HEK293 (cell line): ENCODE data around the gene RAB21.
A peak's percentile ranks its signal among the peaks of the same experiment; 100 is the strongest.
"Not testable (repeated sequence)": the region's sequence is repeated elsewhere in the genome, so short reads cannot be mapped to it uniquely, and the experiment has no call there.

Experiments
- CTCF ChIA-PET: fragments of 350-600 bp; formaldehyde crosslinking; extraction: SDS; loops from one replicate; lab custom pipeline; 2021; ENCODE audit warnings: antibody characterized with exemption; lab: Yijun Ruan, JAX
- POLR2A ChIA-PET: fragments of 300-600 bp; formaldehyde crosslinking; extraction: SDS; loops from one replicate; lab custom pipeline; 2020; ENCODE audit warnings: antibody characterized with exemption, inconsistent platforms; lab: Yijun Ruan, JAX
- H3K27ac ChIP-seq: fragments of 200-500 bp; sonication (Bioruptor generic); 2 replicates; pipeline ENCODE4 v1.5.1; 2014; ENCODE audit warnings: low read depth, low read length, control low read depth, inconsistent platforms; ENCODE audit errors: extremely low read depth
- H3K36me3 ChIP-seq, 2 experiments: fragments of 200-500 bp in 1 of 2; sonication (Bioruptor generic) in 1 of 2; 1 replicate in 1 of 2; 2 replicates in 1 of 2; pipeline ENCODE4 v1.5.1; 2014 to 2017; ENCODE audit warnings: inconsistent platforms in 2 of 2, low read length in 2 of 2; ENCODE audit not compliant: control insufficient read depth in 2 of 2, insufficient read depth in 1 of 2
- H3K4me1 ChIP-seq: fragments of 200-500 bp; sonication (Bioruptor generic); 2 replicates; pipeline ENCODE4 v1.5.1; 2014; ENCODE audit warnings: mild to moderate bottlenecking, low read length, inconsistent platforms; ENCODE audit not compliant: control insufficient read depth, insufficient read depth
- H3K4me3 ChIP-seq: 2 replicates; pipeline ENCODE4 v1.5.1; 2011; ENCODE audit warnings: low read depth, mild to moderate bottlenecking, control low read depth, low read length, moderate library complexity
- H3K9me3 ChIP-seq: fragments of 200-500 bp; sonication (Bioruptor generic); 2 replicates; pipeline ENCODE4 v1.5.1; 2014; ENCODE audit warnings: low read depth, low read length, inconsistent platforms; ENCODE audit not compliant: control insufficient read depth, insufficient read depth
- SETDB1 ChIP-seq: IDR thresholded peaks from one replicate; pipeline ENCODE4 v1.6.1; 2017; ENCODE audit warnings: mild to moderate bottlenecking, low read length, moderate library complexity, mixed read lengths; ENCODE audit not compliant: insufficient read length
- YY2 ChIP-seq: fragments of 450-650 bp; formaldehyde crosslinking; IDR thresholded peaks from 2 replicates; pipeline ENCODE4 v1.5.1; 2016; ENCODE audit warnings: missing biosample characterization, missing genetic modification characterization
- ZBTB44 ChIP-seq: fragments of 450-650 bp; IDR thresholded peaks from 2 replicates; pipeline ENCODE4 v1.5.1; 2018; ENCODE audit warnings: missing biosample characterization, mild to moderate bottlenecking, missing genetic modification characterization
- ZBTB6 ChIP-seq: fragments of 450-650 bp; formaldehyde crosslinking; IDR thresholded peaks from 2 replicates; pipeline ENCODE4 v1.5.1; 2017; ENCODE audit warnings: missing biosample characterization, missing genetic modification characterization
- ZNF121 ChIP-seq: fragments of 450-650 bp; formaldehyde crosslinking; IDR thresholded peaks from 2 replicates; pipeline ENCODE4 v1.5.1; 2016; ENCODE audit warnings: missing biosample characterization, missing genetic modification characterization
- ZNF140 ChIP-seq: fragments of 450-650 bp; formaldehyde crosslinking; IDR thresholded peaks from 2 replicates; pipeline ENCODE4 v1.5.1; 2016; ENCODE audit warnings: missing biosample characterization, missing genetic modification characterization
- ZNF157 ChIP-seq: fragments of 450-650 bp; formaldehyde crosslinking; IDR thresholded peaks from 2 replicates; pipeline ENCODE4 v1.5.1; 2016; ENCODE audit warnings: missing biosample characterization, missing genetic modification characterization
- ZNF16 ChIP-seq: fragments of 450-650 bp; formaldehyde crosslinking; IDR thresholded peaks from 2 replicates; pipeline ENCODE4 v1.5.1; 2016; ENCODE audit warnings: low read depth, missing biosample characterization, missing genetic modification characterization
- ZNF211 ChIP-seq: fragments of 450-650 bp; formaldehyde crosslinking; IDR thresholded peaks from 2 replicates; pipeline ENCODE4 v1.5.1; 2016; ENCODE audit warnings: low read depth, missing biosample characterization, missing genetic modification characterization
- ZNF266 ChIP-seq: fragments of 450-650 bp; formaldehyde crosslinking; IDR thresholded peaks from 2 replicates; pipeline ENCODE4 v1.5.1; 2016; ENCODE audit warnings: missing biosample characterization, missing genetic modification characterization, low read depth
- ZNF362 ChIP-seq: fragments of 450-650 bp; formaldehyde crosslinking; IDR thresholded peaks from 2 replicates; pipeline ENCODE4 v1.5.1; 2016; ENCODE audit warnings: missing biosample characterization, missing genetic modification characterization
- ZNF433 ChIP-seq: fragments of 450-650 bp; formaldehyde crosslinking; IDR thresholded peaks from 2 replicates; pipeline ENCODE4 v1.5.1; 2016; ENCODE audit warnings: missing biosample characterization, missing genetic modification characterization, low read depth
- ZNF521 ChIP-seq: fragments of 450-650 bp; formaldehyde crosslinking; IDR thresholded peaks from 2 replicates; pipeline ENCODE4 v1.5.1; 2017; ENCODE audit warnings: missing biosample characterization, mild to moderate bottlenecking, missing genetic modification characterization
- ZNF555 ChIP-seq: fragments of 450-650 bp; formaldehyde crosslinking; conservative IDR thresholded peaks from 2 replicates; pipeline ENCODE4 v1.5.1; 2017; ENCODE audit warnings: missing biosample characterization, mild to moderate bottlenecking, missing genetic modification characterization, inconsistent platforms
- ZNF558 ChIP-seq: fragments of 450-650 bp; formaldehyde crosslinking; IDR thresholded peaks from 2 replicates; pipeline ENCODE4 v1.5.1; 2016; ENCODE audit warnings: missing biosample characterization, missing genetic modification characterization
- ZNF624 ChIP-seq: fragments of 450-650 bp; formaldehyde crosslinking; IDR thresholded peaks from 2 replicates; pipeline ENCODE4 v1.5.1; 2017; ENCODE audit warnings: missing biosample characterization, missing genetic modification characterization
- ZNF785 ChIP-seq: fragments of 450-650 bp; formaldehyde crosslinking; IDR thresholded peaks from 2 replicates; pipeline ENCODE4 v1.5.1; 2016; ENCODE audit warnings: missing biosample characterization, missing genetic modification characterization
- TF ChIP-seq, protein P1 (sequence below): fragments of 450-650 bp; formaldehyde crosslinking; IDR thresholded peaks from 2 replicates; pipeline ENCODE4 v1.5.1; 2016; ENCODE audit warnings: missing biosample characterization, missing genetic modification characterization
- TF ChIP-seq, protein P2 (sequence below): fragments of 450-650 bp; formaldehyde crosslinking; IDR thresholded peaks from 2 replicates; pipeline ENCODE4 v1.5.1; 2016; ENCODE audit warnings: missing biosample characterization, missing genetic modification characterization

Gene RAB21

DNA sequence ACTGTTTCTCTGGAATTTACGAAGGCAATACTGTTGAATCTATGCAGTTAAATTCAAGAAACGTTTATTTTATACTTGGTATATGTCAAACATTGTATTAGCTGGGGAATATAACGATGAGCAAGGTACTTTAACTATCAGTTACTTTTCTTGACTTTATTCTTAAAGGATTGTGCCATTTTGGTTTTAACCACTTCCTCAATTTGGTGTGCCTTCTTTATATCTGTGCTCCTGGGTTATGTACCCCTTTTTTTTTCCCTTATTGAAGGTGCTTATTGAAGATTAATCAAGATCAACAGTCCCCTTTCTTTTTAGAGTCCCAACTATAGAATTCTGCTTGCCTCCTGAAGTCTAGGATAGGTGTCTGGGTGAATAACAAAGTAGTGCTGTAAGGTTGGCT, 5.8 kb downstream of the RAB21 start:
- CTCF ChIA-PET, result interaction anchor here (1.9 kb wide), 1 partner anchor 20 kb away, joined by 9 read pairs; no protein-coding TSS in a partner anchor

DNA sequence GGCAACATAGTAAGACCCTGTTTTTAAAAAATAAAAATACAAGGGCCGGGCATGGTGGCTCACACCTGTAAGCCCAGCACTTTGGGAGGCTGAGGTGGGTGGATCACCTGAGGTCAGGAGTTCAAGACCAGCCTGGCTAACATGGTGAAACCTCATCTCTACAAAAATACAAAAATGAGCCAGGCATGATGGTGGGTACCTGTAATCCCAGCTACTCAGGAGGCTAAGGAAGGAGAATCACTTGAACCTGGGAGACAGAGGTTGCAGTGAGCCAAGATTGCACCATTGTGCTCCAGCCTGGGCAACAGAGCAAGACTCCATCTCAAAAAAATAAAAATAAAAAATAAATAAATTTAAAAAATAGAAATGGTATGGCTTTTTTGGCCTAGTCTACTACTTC, 6.7 kb downstream of the RAB21 start:
- H3K9me3 ChIP-seq, H3K4me3 ChIP-seq, H3K4me1 ChIP-seq, CTCF ChIA-PET, POLR2A ChIA-PET, H3K27ac ChIP-seq: not testable (repeated sequence)
- peaks cover 9 to 44% of the 10 kb centered on the region in 2 experiments; a peak in 2 of 3 replicates for H3K36me3 ChIP-seq
- peak; percentile 60 for TF ChIP-seq ZNF121 (tag by site-specific recombination)

More for the DNA sequence above, 5.8 kb downstream of the RAB21 start:
- no peak overlapping the region for H3K27ac ChIP-seq
- H3K4me3 ChIP-seq, result no peak overlapping the region
- POLR2A ChIA-PET, result no interaction called here
- no peaks in the 10 kb centered on the region for H3K9me3 ChIP-seq
- TF ChIP-seq ZNF521 (tag by site-specific recombination) (no peak), ZNF16 (tag by site-specific recombination) (no peak), ZNF157 (tag by site-specific recombination) (no peak), ZNF785 (no peak), ZNF624 (tag by site-specific recombination) (no peak), SETDB1 (no peak), ZBTB6 (tag by site-specific recombination) (no peak), ZNF211 (no peak), ZNF433 (no peak), ZBTB44 (tag by site-specific recombination) (no peak), ZNF266 (tag by site-specific recombination) (no peak), ZNF558 (tag by site-specific recombination) (no peak), ZNF555 (tag by site-specific recombination) (no peak), ZNF140 (tag by site-specific recombination) (no peak), ZNF362 (tag by site-specific recombination) (no peak), YY2 (tag by site-specific recombination) (no peak)
- TF ChIP-seq, protein P1, sequence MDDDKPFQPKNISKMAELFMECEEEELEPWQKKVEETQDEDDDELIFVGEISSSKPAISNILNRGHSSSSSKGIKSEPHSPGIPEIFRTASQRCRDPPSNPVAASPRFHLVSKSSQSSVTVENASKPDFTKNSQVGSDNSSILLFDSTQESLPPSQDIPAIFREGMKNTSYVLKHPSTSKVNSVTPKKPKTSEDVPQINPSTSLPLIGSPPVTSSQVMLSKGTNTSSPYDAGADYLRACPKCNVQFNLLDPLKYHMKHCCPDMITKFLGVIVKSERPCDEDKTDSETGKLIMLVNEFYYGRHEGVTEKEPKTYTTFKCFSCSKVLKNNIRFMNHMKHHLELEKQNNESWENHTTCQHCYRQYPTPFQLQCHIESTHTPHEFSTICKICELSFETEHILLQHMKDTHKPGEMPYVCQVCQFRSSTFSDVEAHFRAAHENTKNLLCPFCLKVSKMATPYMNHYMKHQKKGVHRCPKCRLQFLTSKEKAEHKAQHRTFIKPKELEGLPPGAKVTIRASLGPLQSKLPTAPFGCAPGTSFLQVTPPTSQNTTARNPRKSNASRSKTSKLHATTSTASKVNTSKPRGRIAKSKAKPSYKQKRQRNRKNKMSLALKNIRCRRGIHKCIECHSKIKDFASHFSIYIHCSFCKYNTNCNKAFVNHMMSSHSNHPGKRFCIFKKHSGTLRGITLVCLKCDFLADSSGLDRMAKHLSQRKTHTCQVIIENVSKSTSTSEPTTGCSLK (tag by site-specific recombination), result no peak
- TF ChIP-seq, protein P2, sequence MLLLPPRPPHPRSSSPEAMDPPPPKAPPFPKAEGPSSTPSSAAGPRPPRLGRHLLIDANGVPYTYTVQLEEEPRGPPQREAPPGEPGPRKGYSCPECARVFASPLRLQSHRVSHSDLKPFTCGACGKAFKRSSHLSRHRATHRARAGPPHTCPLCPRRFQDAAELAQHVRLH (tag by site-specific recombination), result no peak
- H3K36me3 ChIP-seq, result peaks cover 9 to 44% of the 10 kb centered on the region in 2 experiments; a peak in 2 of 3 replicates
- no peaks in the 10 kb centered on the region for H3K4me1 ChIP-seq
